ENCODE measurements around the gene UFSP1.

The UFSP1 gene

DNA sequence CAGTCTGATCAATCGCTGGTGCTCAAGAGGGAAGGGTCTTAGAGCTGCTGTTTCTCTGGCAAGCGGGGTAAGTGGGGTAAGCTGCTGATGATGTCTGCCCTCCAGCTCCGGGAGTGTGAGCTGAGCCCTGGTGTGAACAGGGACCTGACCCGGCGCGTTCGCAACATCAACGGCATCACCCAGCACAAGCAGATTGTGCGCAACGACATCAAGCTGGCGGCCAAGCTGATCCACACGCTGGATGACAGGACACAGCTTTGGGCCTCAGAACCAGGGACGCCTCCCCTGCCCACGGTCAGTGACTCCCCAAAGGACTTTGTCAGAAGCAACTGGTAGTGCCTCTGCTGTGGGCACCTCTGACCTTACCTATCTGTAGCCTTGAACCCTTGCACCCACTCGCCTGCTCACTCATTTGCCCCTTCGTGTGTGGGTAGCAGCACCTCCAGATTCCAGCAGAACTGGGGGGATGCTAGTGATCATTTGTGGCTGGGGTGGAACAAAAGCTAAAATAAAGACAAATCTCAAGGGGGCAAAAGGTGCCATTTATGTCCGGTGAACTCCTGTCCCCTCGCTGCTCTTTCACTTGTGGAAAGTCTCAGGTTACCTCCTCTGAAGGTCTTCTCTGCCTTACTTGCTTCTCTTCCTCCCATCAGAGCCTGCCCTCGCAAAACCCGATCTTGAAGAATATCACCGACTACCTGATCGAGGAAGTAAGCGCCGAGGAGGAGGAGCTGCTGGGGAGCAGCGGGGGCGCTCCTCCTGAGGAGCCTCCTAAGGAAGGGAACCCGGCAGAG lies 3.2 kb downstream of the UFSP1 start:
- no peaks in the 10 kb centered on the region for H3K27me3 ChIP-seq (ENCODE audit: low read length)
- no peaks in the 10 kb centered on the region; the same call in 1 of the 2 replicates for H4K20me1 ChIP-seq (ENCODE audit: low read depth, low read length)
- H3F3A ChIP-seq (ENCODE audit: insufficient read depth) = peaks cover 25% of the 10 kb centered on the region
- TF ChIP-seq, protein P1, sequence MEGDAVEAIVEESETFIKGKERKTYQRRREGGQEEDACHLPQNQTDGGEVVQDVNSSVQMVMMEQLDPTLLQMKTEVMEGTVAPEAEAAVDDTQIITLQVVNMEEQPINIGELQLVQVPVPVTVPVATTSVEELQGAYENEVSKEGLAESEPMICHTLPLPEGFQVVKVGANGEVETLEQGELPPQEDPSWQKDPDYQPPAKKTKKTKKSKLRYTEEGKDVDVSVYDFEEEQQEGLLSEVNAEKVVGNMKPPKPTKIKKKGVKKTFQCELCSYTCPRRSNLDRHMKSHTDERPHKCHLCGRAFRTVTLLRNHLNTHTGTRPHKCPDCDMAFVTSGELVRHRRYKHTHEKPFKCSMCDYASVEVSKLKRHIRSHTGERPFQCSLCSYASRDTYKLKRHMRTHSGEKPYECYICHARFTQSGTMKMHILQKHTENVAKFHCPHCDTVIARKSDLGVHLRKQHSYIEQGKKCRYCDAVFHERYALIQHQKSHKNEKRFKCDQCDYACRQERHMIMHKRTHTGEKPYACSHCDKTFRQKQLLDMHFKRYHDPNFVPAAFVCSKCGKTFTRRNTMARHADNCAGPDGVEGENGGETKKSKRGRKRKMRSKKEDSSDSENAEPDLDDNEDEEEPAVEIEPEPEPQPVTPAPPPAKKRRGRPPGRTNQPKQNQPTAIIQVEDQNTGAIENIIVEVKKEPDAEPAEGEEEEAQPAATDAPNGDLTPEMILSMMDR (IDR thresholded peaks at IDR 0.05; ENCODE audit: insufficient read depth, low read length, poor library complexity, severe bottlenecking) = no peak
- TF ChIP-seq EZH2phosphoT487 (conservative IDR thresholded peaks at IDR 0.05; ENCODE audit: low read length) = no peak
- H3K4me2 ChIP-seq (ENCODE audit: low read depth, low read length, poor library complexity, severe bottlenecking) = no peak overlapping the region
- no peaks in the 10 kb centered on the region for H3K9me2 ChIP-seq (replicated peaks; ENCODE audit: insufficient read depth, low read length)
- H3K9me3 ChIP-seq (ENCODE audit: insufficient read depth, low read length) = no peaks in the 10 kb centered on the region
- peaks cover 16% of the 10 kb centered on the region for H3K36me3 ChIP-seq (ENCODE audit: low read length)
- H2AFZ ChIP-seq (ENCODE audit: low read depth, low read length, severe bottlenecking) = no peak overlapping the region
- peaks cover 33% of the 10 kb centered on the region for H3K79me2 ChIP-seq (ENCODE audit: insufficient read depth, low read length)
- no peak overlapping the region for H3K4me3 ChIP-seq (ENCODE audit: insufficient read depth, low read length, poor library complexity, severe bottlenecking)
- H3K9ac ChIP-seq (ENCODE audit: low read length) = no peak overlapping the region
- no peak overlapping the region for H3K27ac ChIP-seq (ENCODE audit: low read depth, low read length)

DNA sequence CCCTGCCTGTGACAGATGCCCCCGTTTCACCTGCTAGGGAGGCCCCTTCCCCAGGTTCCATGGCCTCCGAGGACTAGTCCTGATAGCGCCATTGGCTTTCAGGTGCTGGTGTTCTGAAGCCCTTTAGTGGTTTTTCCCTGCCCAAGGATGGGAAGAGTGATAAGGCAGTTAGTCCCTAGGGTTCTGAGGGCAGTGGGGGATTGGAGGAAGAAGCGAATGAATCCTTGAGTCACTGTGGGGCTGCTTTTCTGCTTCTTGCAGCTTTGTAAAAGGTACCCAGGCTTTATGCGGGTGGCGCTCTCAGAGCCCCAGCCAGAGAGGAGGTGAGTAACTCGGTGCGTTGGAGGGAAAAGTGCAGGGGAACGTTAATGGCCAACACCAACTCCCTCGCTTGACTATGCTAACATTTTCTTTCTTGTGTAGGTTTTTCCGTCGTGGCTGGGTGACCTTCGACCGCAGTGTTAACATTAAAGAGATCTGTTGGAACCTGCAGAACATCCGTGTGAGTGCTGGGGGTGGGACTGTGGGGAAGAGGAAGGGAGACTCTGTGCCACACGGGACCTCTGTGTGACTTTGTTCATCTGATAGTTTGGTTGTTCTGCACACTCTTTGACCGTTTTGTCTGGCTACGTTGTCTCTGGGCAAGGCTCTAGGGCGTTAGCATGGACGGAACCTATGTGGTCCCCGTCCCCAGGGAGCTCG lies 3.9 kb downstream of the UFSP1 start:
- Histone ChIP-seq H3F3A (ENCODE audit: insufficient read depth) (peaks cover 24% of the 10 kb centered on the region), H3K36me3 (ENCODE audit: low read length) (peaks cover 16% of the 10 kb centered on the region), H3K9me3 (ENCODE audit: insufficient read depth, low read length) (no peaks in the 10 kb centered on the region), H3K4me2 (ENCODE audit: low read depth, low read length, poor library complexity, severe bottlenecking) (no peak overlapping the region), H3K9ac (ENCODE audit: low read length) (no peak overlapping the region), H3K9me2 (replicated peaks; ENCODE audit: insufficient read depth, low read length) (no peaks in the 10 kb centered on the region), H3K27ac (ENCODE audit: low read depth, low read length) (no peak overlapping the region), H3K27me3 (ENCODE audit: low read length) (no peaks in the 10 kb centered on the region), H3K79me2 (ENCODE audit: insufficient read depth, low read length) (peaks cover 41% of the 10 kb centered on the region), H4K20me1 (ENCODE audit: low read depth, low read length) (peaks cover 3% of the 10 kb centered on the region; the same call in 1 of the 2 replicates), H2AFZ (ENCODE audit: low read depth, low read length, severe bottlenecking) (no peak overlapping the region), H3K4me3 (ENCODE audit: insufficient read depth, low read length, poor library complexity, severe bottlenecking) (no peak overlapping the region)
- TF ChIP-seq, protein P1 (IDR thresholded peaks at IDR 0.05; ENCODE audit: insufficient read depth, low read length, poor library complexity, severe bottlenecking) = no peak
- no peak for TF ChIP-seq EZH2phosphoT487 (conservative IDR thresholded peaks at IDR 0.05; ENCODE audit: low read length)

DNA sequence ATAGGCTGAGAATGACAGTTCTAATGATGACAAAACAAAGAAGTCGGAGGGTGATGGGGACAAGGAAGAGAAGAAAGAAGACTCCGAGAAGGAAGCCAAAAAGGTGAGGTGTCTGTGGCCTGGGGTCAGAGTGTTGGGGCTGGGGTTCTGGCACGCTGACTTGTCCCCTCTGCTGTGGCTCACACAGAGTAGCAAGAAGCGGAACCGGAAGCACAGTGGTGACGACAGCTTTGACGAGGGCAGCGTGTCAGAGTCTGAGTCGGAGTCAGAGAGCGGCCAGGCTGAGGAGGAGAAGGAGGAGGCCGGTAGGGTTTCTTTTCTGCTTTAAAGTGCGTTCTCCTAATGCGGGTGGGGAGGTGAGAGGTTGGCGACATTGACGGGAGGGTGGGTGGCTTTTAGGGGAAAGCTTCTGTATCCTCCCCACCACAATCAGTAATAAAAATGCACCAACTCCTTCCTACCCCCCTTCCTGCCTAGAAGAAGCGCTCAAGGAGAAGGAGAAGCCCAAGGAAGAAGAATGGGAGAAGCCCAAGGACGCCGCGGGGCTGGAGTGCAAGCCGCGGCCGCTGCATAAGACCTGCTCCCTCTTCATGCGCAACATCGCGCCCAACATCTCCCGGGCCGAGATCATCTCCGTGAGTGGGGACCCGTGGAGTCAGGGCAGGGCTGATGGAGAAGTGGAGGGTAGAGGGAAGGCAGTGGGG lies 4.6 kb downstream of the UFSP1 start:
- H3K9ac ChIP-seq (ENCODE audit: low read length) = no peak overlapping the region
- H4K20me1 ChIP-seq (ENCODE audit: low read depth, low read length) = peaks cover 5% of the 10 kb centered on the region; the same call in 1 of the 2 replicates
- H3K4me3 ChIP-seq (ENCODE audit: insufficient read depth, low read length, poor library complexity, severe bottlenecking) = no peak overlapping the region
- peaks cover 48% of the 10 kb centered on the region for H3K79me2 ChIP-seq (ENCODE audit: insufficient read depth, low read length)
- H3K9me2 ChIP-seq (replicated peaks; ENCODE audit: insufficient read depth, low read length) = no peaks in the 10 kb centered on the region
- H2AFZ ChIP-seq (ENCODE audit: low read depth, low read length, severe bottlenecking) = no peak overlapping the region
- H3K27ac ChIP-seq (ENCODE audit: low read depth, low read length) = no peak overlapping the region
- TF ChIP-seq, protein P1 (IDR thresholded peaks at IDR 0.05; ENCODE audit: insufficient read depth, low read length, poor library complexity, severe bottlenecking) = no peak
- TF ChIP-seq EZH2phosphoT487 (conservative IDR thresholded peaks at IDR 0.05; ENCODE audit: low read length) = no peak
- H3K9me3 ChIP-seq (ENCODE audit: insufficient read depth, low read length) = no peaks in the 10 kb centered on the region
- peaks cover 16% of the 10 kb centered on the region for H3K36me3 ChIP-seq (ENCODE audit: low read length)
- no peaks in the 10 kb centered on the region for H3K27me3 ChIP-seq (ENCODE audit: low read length)
- H3F3A ChIP-seq (ENCODE audit: insufficient read depth) = peaks cover 24% of the 10 kb centered on the region
- H3K4me2 ChIP-seq (ENCODE audit: low read depth, low read length, poor library complexity, severe bottlenecking) = no peak overlapping the region

Measured in SU-DHL-6 (cell line).